Lung (tissue), 12 donors: ENCODE data around the gene GPR142. TPM values are rescaled to one million over a fixed set of nuclear protein-coding genes. Genes with fewer than 3 reads are reported as not detected.

Source experiments
- ATAC-seq: fragments of 200-7000 bp; cut with Tn5 transposase; one replicate; pipeline ENCODE4 v1.9.1; 2020; ENCODE audit warnings: moderate number of reproducible peaks; ENCODE audit not compliant: insufficient read depth, low FRiP score
- DNase-seq, 3 donors: peaks; one replicate each; pipeline ENCODE4 v3.0.0-alpha.2; 2013 to 2017
- H3K27ac ChIP-seq, 2 donors: one replicate each; pipeline ENCODE4 v1.5.1; 2013; ENCODE audit warnings: mild to moderate bottlenecking in 2 of 2, moderate library complexity in 2 of 2, control low read depth in 1 of 2, inconsistent platforms in 1 of 2, low read depth in 1 of 2, low read length in 1 of 2
- H3K27me3 ChIP-seq, 3 donors: one replicate each; pipeline ENCODE4 v1.5.1; 2013; ENCODE audit warnings: low read length in 2 of 3; ENCODE audit not compliant: control insufficient read depth in 3 of 3, insufficient read depth in 3 of 3
- H3K36me3 ChIP-seq, 4 donors: one replicate each; pipeline ENCODE4 v1.5.1; 2013; ENCODE audit warnings: low read length in 4 of 4, mild to moderate bottlenecking in 1 of 4, moderate library complexity in 1 of 4; ENCODE audit not compliant: control insufficient read depth in 4 of 4, insufficient read depth in 4 of 4
- H3K4me1 ChIP-seq, 5 donors: one replicate each; pipeline ENCODE4 v1.5.1; 2013; ENCODE audit warnings: low read length in 5 of 5, mild to moderate bottlenecking in 2 of 5, moderate library complexity in 1 of 5; ENCODE audit not compliant: control insufficient read depth in 5 of 5, insufficient read depth in 5 of 5
- H3K4me3 ChIP-seq: one replicate; pipeline ENCODE4 v1.5.1; 2013; ENCODE audit warnings: mild to moderate bottlenecking, control low read depth, moderate library complexity
- H3K9ac ChIP-seq, 2 donors: one replicate each; pipeline ENCODE4 v1.5.1; 2013; ENCODE audit warnings: low read length in 2 of 2, control low read depth in 1 of 2; ENCODE audit not compliant: insufficient read depth in 1 of 2
- H3K9me3 ChIP-seq, 4 donors: one replicate each; pipeline ENCODE4 v1.5.1; 2013; ENCODE audit warnings: low read length in 3 of 4, mild to moderate bottlenecking in 1 of 4, moderate library complexity in 1 of 4; ENCODE audit not compliant: control insufficient read depth in 4 of 4, insufficient read depth in 3 of 4
- WGBS, 2 donors: extraction: QIAGEN DNeasy Blood & Tissue Kit; methylation state at CpG; one replicate each; pipeline ENCODE4 v1.1.7; 2013; 5-methylcytosine and 5-hydroxymethylcytosine counted together
- polyA plus RNA-seq, 2 donors: library from polyadenylated mRNA; stranded (reverse); fragments of 200-250 nt; gene quantifications; one replicate each; pipeline ENCODE4 v1.2.1, GENCODE V29; 2013
- total RNA-seq, 2 donors: library from RNA; depleted of rRNA in 1 of 2; stranded (reverse); fragments of >200 nt in 1 of 2; gene quantifications; one replicate each; pipeline ENCODE4 v1.2.1, GENCODE V29; 2014 to 2021
- TF ChIP-seq, protein P1 (sequence below): IDR thresholded peaks from 2 replicates; pipeline ENCODE4 v1.5.1; 2012; ENCODE audit warnings: mild to moderate bottlenecking; ENCODE audit errors: control extremely low read depth, extremely low read depth
- donor health status: control.
- donor health status: control.
- donor health status: Bipolar disorder and iron deficiency.
- donor health status: healthy.
- donor health status: DM: yes; HTN: yes; CAD: no.

The GPR142 gene
- total and polyA plus RNA-seq, 4 donors = 0.03 TPM; not detected in 3

DNA sequence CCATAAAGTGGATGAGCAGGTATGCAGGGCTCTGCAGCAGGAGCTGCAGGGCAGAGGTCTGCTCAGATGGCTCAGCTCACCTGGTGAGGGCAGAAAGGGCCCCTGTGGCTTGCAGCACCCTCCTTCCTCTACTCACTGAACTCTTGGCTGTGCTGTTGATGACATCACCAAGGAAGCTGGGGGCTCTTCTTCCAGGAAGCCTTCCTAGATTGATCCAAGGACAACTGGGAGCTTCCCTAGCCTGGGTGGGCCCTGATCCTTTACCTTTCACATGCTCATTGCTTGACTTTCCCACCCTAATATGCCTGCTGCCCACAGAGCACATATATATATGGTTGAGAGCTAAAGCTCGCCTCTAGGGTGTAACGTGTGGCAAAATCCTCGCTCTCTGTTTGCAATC is 38.8 kb upstream of the GPR142 start:
- TF ChIP-seq, protein P1, sequence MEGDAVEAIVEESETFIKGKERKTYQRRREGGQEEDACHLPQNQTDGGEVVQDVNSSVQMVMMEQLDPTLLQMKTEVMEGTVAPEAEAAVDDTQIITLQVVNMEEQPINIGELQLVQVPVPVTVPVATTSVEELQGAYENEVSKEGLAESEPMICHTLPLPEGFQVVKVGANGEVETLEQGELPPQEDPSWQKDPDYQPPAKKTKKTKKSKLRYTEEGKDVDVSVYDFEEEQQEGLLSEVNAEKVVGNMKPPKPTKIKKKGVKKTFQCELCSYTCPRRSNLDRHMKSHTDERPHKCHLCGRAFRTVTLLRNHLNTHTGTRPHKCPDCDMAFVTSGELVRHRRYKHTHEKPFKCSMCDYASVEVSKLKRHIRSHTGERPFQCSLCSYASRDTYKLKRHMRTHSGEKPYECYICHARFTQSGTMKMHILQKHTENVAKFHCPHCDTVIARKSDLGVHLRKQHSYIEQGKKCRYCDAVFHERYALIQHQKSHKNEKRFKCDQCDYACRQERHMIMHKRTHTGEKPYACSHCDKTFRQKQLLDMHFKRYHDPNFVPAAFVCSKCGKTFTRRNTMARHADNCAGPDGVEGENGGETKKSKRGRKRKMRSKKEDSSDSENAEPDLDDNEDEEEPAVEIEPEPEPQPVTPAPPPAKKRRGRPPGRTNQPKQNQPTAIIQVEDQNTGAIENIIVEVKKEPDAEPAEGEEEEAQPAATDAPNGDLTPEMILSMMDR = no peak
- Histone ChIP-seq H3K36me3 (no peaks in the 10 kb centered on the region), H3K9me3 (no peaks in the 10 kb centered on the region), H3K9ac (no peak overlapping the region), H3K27ac (no peak overlapping the region), H3K4me1 (peaks cover 0 to 14% (median 5%) of the 10 kb centered on the region in 5 donors), H3K4me3 (no peak overlapping the region), H3K27me3 (peaks cover 0 to 19% (median 7%) of the 10 kb centered on the region in 3 donors)
- no peak for ATAC-seq
- 88 to 90% methylated on average over 3 of the region's 3 CpGs for WGBS, 2 donors
- no peak for DNase-seq

DNA sequence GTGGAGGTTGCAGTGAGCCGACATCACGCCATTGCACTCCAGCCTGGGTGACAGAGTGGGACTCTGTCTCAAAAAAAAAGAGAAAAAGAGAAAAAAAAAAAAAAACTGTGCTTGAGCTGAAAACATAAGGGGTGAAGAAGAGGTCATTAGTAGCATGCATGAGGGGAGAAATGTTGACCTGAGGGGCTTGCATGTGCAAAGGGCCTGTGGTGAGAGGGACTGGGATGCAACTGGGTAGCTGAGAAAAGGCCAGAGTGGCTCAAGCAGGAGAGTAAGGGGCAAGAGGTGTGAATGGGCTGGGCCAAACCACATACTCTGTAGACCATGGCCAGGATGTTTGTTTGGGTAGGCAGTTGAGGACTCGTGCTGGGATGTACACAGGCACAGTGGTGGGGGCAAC is 37.9 kb upstream of the GPR142 start:
- Histone ChIP-seq H3K27ac (no peak overlapping the region), H3K27me3 (peaks cover 0 to 19% (median 7%) of the 10 kb centered on the region in 3 donors), H3K4me1 (peaks cover 0 to 14% (median 5%) of the 10 kb centered on the region in 5 donors), H3K36me3 (no peaks in the 10 kb centered on the region), H3K9ac (no peak overlapping the region), H3K4me3 (no peak overlapping the region), H3K9me3 (peaks cover 0 to 1% (median 0%) of the 10 kb centered on the region in 4 donors)
- DNase-seq (no peak), ATAC-seq (no peak)
- WGBS, 2 donors = 67 to 73% methylated on average over 3 of the region's 3 CpGs
- TF ChIP-seq, protein P1 = no peak

DNA sequence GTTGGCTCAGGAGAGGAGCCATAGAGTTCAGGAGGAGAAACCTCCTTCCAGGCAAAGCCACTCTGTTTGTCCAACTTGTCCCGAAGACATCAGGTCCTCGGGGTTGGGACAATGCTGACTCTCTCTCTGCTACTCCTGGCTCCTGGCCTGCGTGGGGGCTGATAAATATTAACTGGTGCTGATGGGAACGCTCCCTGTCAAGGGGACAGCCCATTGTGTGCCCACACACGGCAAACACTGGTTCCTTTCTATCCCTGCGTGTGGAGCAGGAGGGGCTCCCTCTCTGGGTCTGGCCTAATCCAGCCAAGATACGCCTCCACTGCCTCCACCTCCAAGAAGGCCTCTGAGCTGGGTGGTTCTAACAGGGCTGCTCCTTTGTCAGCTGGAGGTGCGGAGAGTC is 36.9 kb upstream of the GPR142 start:
- H3K27ac ChIP-seq = no peak overlapping the region
- ATAC-seq (no peak), DNase-seq (no peak)
- H3K9me3 ChIP-seq = peaks cover 0 to 2% (median 0%) of the 10 kb centered on the region in 4 donors
- WGBS, 2 donors = 78 to 87% methylated on average over 8 of the region's 8 CpGs
- peaks cover 0 to 16% (median 4%) of the 10 kb centered on the region in 3 donors for H3K27me3 ChIP-seq
- H3K4me1 ChIP-seq = peaks cover 0 to 11% (median 4%) of the 10 kb centered on the region in 5 donors
- no peaks in the 10 kb centered on the region for H3K36me3 ChIP-seq
- no peak overlapping the region for H3K9ac ChIP-seq
- TF ChIP-seq, protein P1 = no peak
- no peak overlapping the region for H3K4me3 ChIP-seq
